ENCODE data around the gene EIF4EBP3.
A peak's percentile ranks its signal among the peaks of the same experiment; 100 is the strongest.

Gene EIF4EBP3

GRCh38 chr5:140547508-140548299, at the start of gene EIF4EBP3:
Gene EIF4EBP3, plus strand, starts transcription at chr5:140547662. Its CDS starts 76 bp downstream, at chr5:140547738.
- DNase-seq (ENCODE audit: low read depth in 3 of 3), result peak; percentile 68 to 77 (median 75)

- no peak for DNase-seq (ENCODE audit: low read depth in 3 of 3)
These were observed 49.6 kb upstream of the EIF4EBP3 start for GRCh38 chr5:140497897-140498296.

- DNase-seq (ENCODE audit: low read depth in 3 of 3), result no peak
These were observed 48.9 kb upstream of the EIF4EBP3 start for GRCh38 chr5:140498591-140498990.

- DNase-seq (ENCODE audit: low read depth in 3 of 3), result no peak
These were observed 44.6 kb upstream of the EIF4EBP3 start for GRCh38 chr5:140502834-140503233.

GRCh38 chr5:140509898-140510297, 37.6 kb upstream of the EIF4EBP3 start:
- DNase-seq (ENCODE audit: low read depth in 3 of 3), result no peak

GRCh38 chr5:140513124-140513523, 34.3 kb upstream of the EIF4EBP3 start:
- no peak for DNase-seq (ENCODE audit: low read depth in 3 of 3)

GRCh38 chr5:140524003-140524402, 23.5 kb upstream of the EIF4EBP3 start:
- no peak for DNase-seq (ENCODE audit: low read depth in 3 of 3)

- no peak for DNase-seq (ENCODE audit: low read depth in 3 of 3)
These were observed 7.2 kb upstream of the EIF4EBP3 start for GRCh38 chr5:140540227-140540626.

GRCh38 chr5:140542972-140543371, 4.5 kb upstream of the EIF4EBP3 start:
- DNase-seq (ENCODE audit: low read depth in 3 of 3), result no peak

GRCh38 chr5:140544986-140545385, 2.5 kb upstream of the EIF4EBP3 start:
- DNase-seq (ENCODE audit: low read depth in 3 of 3), result no peak

- no peak for DNase-seq (ENCODE audit: low read depth in 3 of 3)
These were observed 1.9 kb upstream of the EIF4EBP3 start for GRCh38 chr5:140545606-140546005.

- no peak for DNase-seq (ENCODE audit: low read depth in 3 of 3)
These were observed 483 bp upstream of the EIF4EBP3 start for GRCh38 chr5:140546851-140547507.

GRCh38 chr5:140548300-140548688, 832 bp downstream of the EIF4EBP3 start:
- no peak for DNase-seq (ENCODE audit: low read depth in 3 of 3)

- DNase-seq (ENCODE audit: low read depth in 3 of 3), result no peak
These were observed 1.3 kb downstream of the EIF4EBP3 start for GRCh38 chr5:140548791-140549190.

GRCh38 chr5:140549237-140550144, 2.0 kb downstream of the EIF4EBP3 start:
- no peak for DNase-seq (ENCODE audit: low read depth in 3 of 3)

GRCh38 chr5:140550147-140551079, 3.0 kb downstream of the EIF4EBP3 start:
- no peak for DNase-seq (ENCODE audit: low read depth in 3 of 3)

- no peak for DNase-seq (ENCODE audit: low read depth in 3 of 3)
These were observed 4.4 kb downstream of the EIF4EBP3 start for GRCh38 chr5:140551872-140552271.

GRCh38 chr5:140553657-140554056, 6.2 kb downstream of the EIF4EBP3 start:
- DNase-seq (ENCODE audit: low read depth in 3 of 3), result no peak

- DNase-seq (ENCODE audit: low read depth in 3 of 3), result no peak
These were observed 7.0 kb downstream of the EIF4EBP3 start for GRCh38 chr5:140554454-140554853.

GRCh38 chr5:140555747-140556312, 8.4 kb downstream of the EIF4EBP3 start:
- DNase-seq (ENCODE audit: low read depth in 3 of 3), result no peak

GRCh38 chr5:140556438-140556837, 9.0 kb downstream of the EIF4EBP3 start:
- DNase-seq (ENCODE audit: low read depth in 3 of 3), result no peak
